ENCODE measurements around the gene HPSE2.
"Not testable (repeated sequence)": the region's sequence is repeated elsewhere in the genome, so short reads cannot be mapped to it uniquely, and the experiment has no call there.

The HPSE2 gene

GRCh38 chr10:98560565-98560964, 675.1 kb downstream of the HPSE2 start:
- Mint-ChIP-seq H3K27ac (no peak overlapping the region), H3K36me3 (ENCODE audit: low read depth) (no peaks in the 10 kb centered on the region), H3K27me3 (ENCODE audit: low read depth) (no peaks in the 10 kb centered on the region), H3K9me3 (no peaks in the 10 kb centered on the region), H3K4me3 (no peak overlapping the region), H3K4me1 (ENCODE audit: low read depth) (no peaks in the 10 kb centered on the region)
- no peak for DNase-seq (ENCODE audit: low spot score)

- Mint-ChIP-seq H3K27ac (no peak overlapping the region), H3K9me3 (no peaks in the 10 kb centered on the region)
- no peak for DNase-seq (ENCODE audit: low spot score)
These were observed 679.6 kb downstream of the HPSE2 start for GRCh38 chr10:98556061-98556460.

GRCh38 chr10:98555021-98555619, 680.5 kb downstream of the HPSE2 start:
- Mint-ChIP-seq H3K9me3 (no peaks in the 10 kb centered on the region), H3K27ac (no peak overlapping the region), H3K4me1 (ENCODE audit: low read depth) (no peaks in the 10 kb centered on the region), H3K4me3 (no peak overlapping the region), H3K36me3 (ENCODE audit: low read depth) (no peaks in the 10 kb centered on the region), H3K27me3 (ENCODE audit: low read depth) (no peaks in the 10 kb centered on the region)
- DNase-seq (ENCODE audit: low spot score), result no peak

More at GRCh38 chr10:98556061-98556460, 679.6 kb downstream of the HPSE2 start:
- Mint-ChIP-seq H3K4me3 (no peak overlapping the region), H3K36me3 (ENCODE audit: low read depth) (no peaks in the 10 kb centered on the region), H3K27me3 (ENCODE audit: low read depth) (no peaks in the 10 kb centered on the region), H3K4me1 (ENCODE audit: low read depth) (no peaks in the 10 kb centered on the region)

GRCh38 chr10:98541561-98541960, 694.1 kb downstream of the HPSE2 start:
- not testable (repeated sequence) for DNase-seq (ENCODE audit: low spot score); H3K27me3 Mint-ChIP-seq (ENCODE audit: low read depth); H3K27ac Mint-ChIP-seq; H3K9me3 Mint-ChIP-seq; H3K36me3 Mint-ChIP-seq (ENCODE audit: low read depth); H3K4me3 Mint-ChIP-seq; H3K4me1 Mint-ChIP-seq (ENCODE audit: low read depth)

- H3K9me3 Mint-ChIP-seq, result no peaks in the 10 kb centered on the region
- DNase-seq (ENCODE audit: low spot score), result no peak
- H3K4me1 Mint-ChIP-seq (ENCODE audit: low read depth), result no peaks in the 10 kb centered on the region
- H3K27me3 Mint-ChIP-seq (ENCODE audit: low read depth), result no peaks in the 10 kb centered on the region
- no peak overlapping the region for H3K27ac Mint-ChIP-seq
- no peaks in the 10 kb centered on the region for H3K36me3 Mint-ChIP-seq (ENCODE audit: low read depth)
- H3K4me3 Mint-ChIP-seq, result no peak overlapping the region
These were observed 696.1 kb downstream of the HPSE2 start for GRCh38 chr10:98539578-98539977.

- Mint-ChIP-seq H3K27ac (no peak overlapping the region), H3K4me3 (no peak overlapping the region), H3K27me3 (ENCODE audit: low read depth) (no peaks in the 10 kb centered on the region), H3K9me3 (no peaks in the 10 kb centered on the region), H3K4me1 (ENCODE audit: low read depth) (no peaks in the 10 kb centered on the region), H3K36me3 (ENCODE audit: low read depth) (no peaks in the 10 kb centered on the region)
- no peak for DNase-seq (ENCODE audit: low spot score)
These were observed 697.2 kb downstream of the HPSE2 start for GRCh38 chr10:98538472-98538871.

GRCh38 chr10:98536551-98536950, 699.1 kb downstream of the HPSE2 start:
- no peak overlapping the region for H3K4me3 Mint-ChIP-seq
- no peak overlapping the region for H3K27ac Mint-ChIP-seq
- H3K36me3 Mint-ChIP-seq (ENCODE audit: low read depth), result no peaks in the 10 kb centered on the region
- no peaks in the 10 kb centered on the region for H3K4me1 Mint-ChIP-seq (ENCODE audit: low read depth)
- no peaks in the 10 kb centered on the region for H3K27me3 Mint-ChIP-seq (ENCODE audit: low read depth)
- DNase-seq (ENCODE audit: low spot score), result no peak
- H3K9me3 Mint-ChIP-seq, result no peaks in the 10 kb centered on the region

- Mint-ChIP-seq H3K4me1 (ENCODE audit: low read depth) (no peaks in the 10 kb centered on the region), H3K27ac (no peak overlapping the region), H3K4me3 (no peak overlapping the region), H3K9me3 (no peaks in the 10 kb centered on the region), H3K27me3 (ENCODE audit: low read depth) (no peaks in the 10 kb centered on the region), H3K36me3 (ENCODE audit: low read depth) (no peaks in the 10 kb centered on the region)
- DNase-seq (ENCODE audit: low spot score), result no peak
These were observed 701.8 kb downstream of the HPSE2 start for GRCh38 chr10:98533746-98534445.

GRCh38 chr10:98533241-98533640, 702.4 kb downstream of the HPSE2 start:
- Mint-ChIP-seq H3K4me1 (ENCODE audit: low read depth) (no peaks in the 10 kb centered on the region), H3K4me3 (no peak overlapping the region), H3K27me3 (ENCODE audit: low read depth) (no peaks in the 10 kb centered on the region), H3K36me3 (ENCODE audit: low read depth) (no peaks in the 10 kb centered on the region), H3K9me3 (no peaks in the 10 kb centered on the region), H3K27ac (no peak overlapping the region)
- DNase-seq (ENCODE audit: low spot score), result no peak

- Mint-ChIP-seq H3K4me3 (no peak overlapping the region), H3K27me3 (ENCODE audit: low read depth) (no peaks in the 10 kb centered on the region), H3K27ac (no peak overlapping the region), H3K36me3 (ENCODE audit: low read depth) (no peaks in the 10 kb centered on the region), H3K4me1 (ENCODE audit: low read depth) (no peaks in the 10 kb centered on the region), H3K9me3 (no peaks in the 10 kb centered on the region)
- DNase-seq (ENCODE audit: low spot score), result no peak
These were observed 706.9 kb downstream of the HPSE2 start for GRCh38 chr10:98528805-98529183.

- H3K27me3 Mint-ChIP-seq (ENCODE audit: low read depth), result no peaks in the 10 kb centered on the region
- H3K4me1 Mint-ChIP-seq (ENCODE audit: low read depth), result no peaks in the 10 kb centered on the region
- DNase-seq (ENCODE audit: low spot score), result no peak
- no peaks in the 10 kb centered on the region for H3K36me3 Mint-ChIP-seq (ENCODE audit: low read depth)
- H3K9me3 Mint-ChIP-seq, result no peaks in the 10 kb centered on the region
- no peak overlapping the region for H3K27ac Mint-ChIP-seq
- no peak overlapping the region for H3K4me3 Mint-ChIP-seq
These were observed 707.4 kb downstream of the HPSE2 start for GRCh38 chr10:98528166-98528804.

GRCh38 chr10:98525969-98526368, 709.7 kb downstream of the HPSE2 start:
- no peaks in the 10 kb centered on the region for H3K9me3 Mint-ChIP-seq
- no peak overlapping the region for H3K4me3 Mint-ChIP-seq
- no peaks in the 10 kb centered on the region for H3K4me1 Mint-ChIP-seq (ENCODE audit: low read depth)
- no peak for DNase-seq (ENCODE audit: low spot score)
- no peak overlapping the region for H3K27ac Mint-ChIP-seq
- no peaks in the 10 kb centered on the region for H3K36me3 Mint-ChIP-seq (ENCODE audit: low read depth)
- H3K27me3 Mint-ChIP-seq (ENCODE audit: low read depth), result no peaks in the 10 kb centered on the region

- no peaks in the 10 kb centered on the region for H3K36me3 Mint-ChIP-seq (ENCODE audit: low read depth)
- no peak for DNase-seq (ENCODE audit: low spot score)
- no peak overlapping the region for H3K27ac Mint-ChIP-seq
- no peaks in the 10 kb centered on the region for H3K9me3 Mint-ChIP-seq
- H3K27me3 Mint-ChIP-seq (ENCODE audit: low read depth), result no peaks in the 10 kb centered on the region
- no peaks in the 10 kb centered on the region for H3K4me1 Mint-ChIP-seq (ENCODE audit: low read depth)
- H3K4me3 Mint-ChIP-seq, result no peak overlapping the region
These were observed 711.5 kb downstream of the HPSE2 start for GRCh38 chr10:98524124-98524523.

GRCh38 chr10:98519841-98520240, 715.8 kb downstream of the HPSE2 start:
- H3K27ac Mint-ChIP-seq, result no peak overlapping the region
- no peak overlapping the region for H3K4me3 Mint-ChIP-seq
- no peaks in the 10 kb centered on the region for H3K9me3 Mint-ChIP-seq
- H3K27me3 Mint-ChIP-seq (ENCODE audit: low read depth), result peaks cover 4% of the 10 kb centered on the region
- no peaks in the 10 kb centered on the region for H3K36me3 Mint-ChIP-seq (ENCODE audit: low read depth)
- no peaks in the 10 kb centered on the region for H3K4me1 Mint-ChIP-seq (ENCODE audit: low read depth)
- DNase-seq (ENCODE audit: low spot score), result no peak
